ENCODE results near the gene IKZF1. TPM values are rescaled to one million over a fixed set of nuclear protein-coding genes. Genes with fewer than 3 reads are reported as not detected.

The IKZF1 gene
- total RNA-seq, 1 donor from 2014 or later = 0.33 TPM

DNA sequence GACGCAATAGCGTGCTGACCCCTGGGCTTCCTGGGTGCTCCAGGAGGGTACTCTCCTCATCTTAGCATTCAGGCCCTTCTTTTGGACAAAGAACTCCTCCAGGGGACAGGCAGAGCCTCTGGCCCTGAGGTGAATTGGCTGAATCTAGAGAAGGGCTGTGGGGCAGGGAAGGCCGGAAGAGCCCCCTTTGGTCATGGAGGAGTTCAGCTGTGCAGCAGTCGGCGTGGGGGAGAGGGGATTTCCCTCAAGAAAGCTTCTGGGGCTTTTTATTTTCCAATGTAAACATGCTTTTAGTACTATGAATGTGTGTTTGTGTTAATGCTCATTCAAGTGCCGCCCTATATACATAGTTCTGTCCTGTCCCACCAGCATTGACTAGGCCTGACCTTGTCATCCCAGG is 106.8 kb downstream of the IKZF1 start:
- Histone ChIP-seq H3K4me3 (ENCODE audit: low read depth, low read length) (no peak overlapping the region), H3K27me3 (ENCODE audit: control insufficient read depth, insufficient read depth, low read length) (peaks cover 3% of the 10 kb centered on the region)
- TF ChIP-seq CTCF (IDR thresholded peaks at IDR 0.05; ENCODE audit: insufficient read depth, low read length, poor library complexity, severe bottlenecking) = no peak

DNA sequence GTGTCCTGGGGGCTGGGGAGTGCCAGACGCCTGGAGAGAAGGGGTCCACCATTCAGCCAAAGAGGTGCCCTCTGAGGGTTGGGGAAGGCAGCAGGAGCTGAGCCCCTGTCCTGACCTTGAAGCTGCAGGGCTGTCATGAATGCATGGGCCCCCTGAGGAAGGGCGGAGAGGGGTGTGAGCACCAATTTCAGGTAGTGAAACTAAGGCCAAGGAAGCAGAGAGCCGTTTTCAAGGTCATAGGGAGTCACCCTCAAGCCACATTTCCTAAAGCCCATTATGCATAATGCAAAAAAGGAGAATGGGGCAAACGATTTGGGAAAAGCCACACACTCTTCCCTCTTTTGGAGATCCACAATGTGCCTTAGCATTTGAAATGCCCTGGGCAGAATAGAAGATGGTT is 108.5 kb downstream of the IKZF1 start:
- no peak for DNase-seq (ENCODE audit: low read depth)
- H3K4me3 ChIP-seq (ENCODE audit: low read depth, low read length) = no peak overlapping the region
- no peak for TF ChIP-seq CTCF (IDR thresholded peaks at IDR 0.05; ENCODE audit: insufficient read depth, low read length, poor library complexity, severe bottlenecking)
- H3K27me3 ChIP-seq (ENCODE audit: control insufficient read depth, insufficient read depth, low read length) = no peaks in the 10 kb centered on the region
- no peaks in the 10 kb centered on the region for H3K36me3 ChIP-seq (ENCODE audit: control insufficient read depth, insufficient read depth, low read length)

More for the DNA sequence above, 106.8 kb downstream of the IKZF1 start:
- H3K36me3 ChIP-seq (ENCODE audit: control insufficient read depth, insufficient read depth, low read length) = no peaks in the 10 kb centered on the region
- DNase-seq (ENCODE audit: low read depth) = no peak

DNA sequence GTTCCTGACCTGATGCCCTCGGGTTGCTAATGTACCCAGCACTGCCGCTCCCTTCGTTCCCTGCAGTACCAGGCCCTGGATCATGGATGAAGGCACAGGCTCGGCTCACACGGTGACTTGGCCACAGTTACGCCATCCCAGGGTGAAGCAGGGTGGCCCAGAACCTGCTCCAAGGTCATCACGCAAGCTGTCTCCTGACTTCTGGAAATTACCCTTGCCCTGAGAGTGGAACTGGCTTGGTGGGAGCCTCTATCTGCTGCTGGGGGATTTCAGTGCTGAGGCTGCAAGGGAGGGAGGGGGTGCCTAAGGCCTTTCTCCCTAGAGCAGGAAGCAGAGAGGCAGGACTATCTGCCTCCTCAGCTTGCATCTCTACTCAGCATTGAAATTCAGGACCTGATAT is 109.0 kb downstream of the IKZF1 start:
- Histone ChIP-seq H3K4me3 (ENCODE audit: low read depth, low read length) (no peak overlapping the region), H3K36me3 (ENCODE audit: control insufficient read depth, insufficient read depth, low read length) (no peaks in the 10 kb centered on the region), H3K27me3 (ENCODE audit: control insufficient read depth, insufficient read depth, low read length) (no peaks in the 10 kb centered on the region)
- TF ChIP-seq CTCF (IDR thresholded peaks at IDR 0.05; ENCODE audit: insufficient read depth, low read length, poor library complexity, severe bottlenecking) = no peak
- DNase-seq (ENCODE audit: low read depth) = no peak

GRCh38 chr7:50415844-50416364 is 111.4 kb downstream of the IKZF1 start:
- Histone ChIP-seq H3K4me3 (ENCODE audit: low read depth, low read length) (no peak overlapping the region), H3K27me3 (ENCODE audit: control insufficient read depth, insufficient read depth, low read length) (no peaks in the 10 kb centered on the region), H3K36me3 (ENCODE audit: control insufficient read depth, insufficient read depth, low read length) (no peaks in the 10 kb centered on the region)
- DNase-seq (ENCODE audit: low read depth) = no peak
- no peak for TF ChIP-seq CTCF (IDR thresholded peaks at IDR 0.05; ENCODE audit: insufficient read depth, low read length, poor library complexity, severe bottlenecking)

GRCh38 chr7:50416527-50417182 is 112.1 kb downstream of the IKZF1 start:
- H3K36me3 ChIP-seq (ENCODE audit: control insufficient read depth, insufficient read depth, low read length) = no peaks in the 10 kb centered on the region
- no peak for TF ChIP-seq CTCF (IDR thresholded peaks at IDR 0.05; ENCODE audit: insufficient read depth, low read length, poor library complexity, severe bottlenecking)
- DNase-seq (ENCODE audit: low read depth) = no peak

DNA sequence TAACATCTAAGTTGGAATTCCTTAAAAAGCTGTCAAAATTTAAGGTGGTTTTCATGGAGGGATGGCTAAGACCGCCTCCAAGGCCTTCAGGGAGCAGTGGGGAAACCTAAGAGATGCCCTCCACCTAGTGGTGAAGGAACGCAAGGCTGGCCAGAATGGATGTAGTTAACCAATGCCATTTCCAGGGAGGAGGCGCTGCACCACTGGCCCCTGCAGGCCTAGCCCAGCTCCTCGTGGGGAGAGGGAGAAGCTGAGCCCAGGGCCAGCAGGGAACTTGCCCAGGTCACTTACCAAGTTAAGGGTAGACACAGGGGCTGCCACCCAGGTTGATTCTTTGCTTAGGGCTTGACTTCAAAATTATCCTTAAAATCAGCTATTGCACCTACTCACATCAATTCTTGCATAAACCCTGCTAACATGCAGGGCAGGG is 113.6 kb downstream of the IKZF1 start:
- peak; percentile 29 for DNase-seq (ENCODE audit: low read depth)
- peak; percentile 98 for TF ChIP-seq CTCF (IDR thresholded peaks at IDR 0.05; ENCODE audit: insufficient read depth, low read length, poor library complexity, severe bottlenecking)

More at GRCh38 chr7:50416527-50417182, 112.1 kb downstream of the IKZF1 start:
- no peaks in the 10 kb centered on the region for H3K27me3 ChIP-seq (ENCODE audit: control insufficient read depth, insufficient read depth, low read length)
- no peak overlapping the region for H3K4me3 ChIP-seq (ENCODE audit: low read depth, low read length)

More for the DNA sequence above, 113.6 kb downstream of the IKZF1 start:
- Histone ChIP-seq H3K4me3 (ENCODE audit: low read depth, low read length) (no peak overlapping the region), H3K27me3 (ENCODE audit: control insufficient read depth, insufficient read depth, low read length) (no peaks in the 10 kb centered on the region), H3K36me3 (ENCODE audit: control insufficient read depth, insufficient read depth, low read length) (no peaks in the 10 kb centered on the region)

Measured in kidney epithelial cell (primary cell).